Loucy (cell line): ENCODE measurements around the gene DPEP3.

Source experiments
- CTCF ChIP-seq: fragments of 200-600 bp; sonication (generic); conservative IDR thresholded peaks from 2 replicates; pipeline ENCODE4 v1.5.1; 2014; ENCODE audit warnings: mild to moderate bottlenecking, antibody characterized with exemption, low read length
- EZH2phosphoT487 ChIP-seq: fragments of 200-600 bp; IDR thresholded peaks from 2 replicates; pipeline ENCODE4 v1.6.1; 2018; ENCODE audit warnings: antibody characterized with exemption, mild to moderate bottlenecking, moderate library complexity, borderline replicate concordance

GRCh38 chr16:67957622-67958021 is 22.7 kb downstream of the DPEP3 start:
- no peak for TF ChIP-seq CTCF
- no peak for TF ChIP-seq EZH2phosphoT487
